ENCODE results near the gene PLEKHG3. TPM values are rescaled to one million over a fixed set of nuclear protein-coding genes. Genes with fewer than 3 reads are reported as not detected.
A peak's percentile ranks its signal among the peaks of the same experiment; 100 is the strongest.

PLEKHG3 gene
- total and polyA plus RNA-seq, 2 experiments from 2014 or later = 23.0 to 83.1 TPM

DNA sequence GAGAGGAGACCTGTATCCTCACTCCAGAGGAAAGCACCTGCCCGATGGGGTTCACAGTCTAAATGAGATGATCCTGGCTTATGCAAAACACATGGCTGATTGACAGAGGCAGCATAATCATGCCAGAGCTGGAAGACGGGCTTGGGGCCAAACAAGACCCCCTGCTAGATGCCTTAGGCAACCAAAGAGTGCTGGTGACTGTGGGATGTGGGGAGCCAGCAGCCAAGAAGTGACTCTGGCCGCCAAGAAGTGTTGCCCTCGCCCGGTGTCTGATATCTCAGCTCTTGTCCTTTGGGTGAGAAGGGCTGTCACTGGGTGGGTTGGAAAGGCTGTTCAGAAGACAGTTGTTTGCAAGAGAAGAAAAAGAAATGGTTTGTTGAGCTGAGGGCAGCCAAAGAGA is 56.7 kb downstream of the PLEKHG3 start:
- H3K4me1 ChIP-seq (ENCODE audit: insufficient read depth) = peaks cover 33% of the 10 kb centered on the region
- H3K27ac Mint-ChIP-seq = no peak overlapping the region

DNA sequence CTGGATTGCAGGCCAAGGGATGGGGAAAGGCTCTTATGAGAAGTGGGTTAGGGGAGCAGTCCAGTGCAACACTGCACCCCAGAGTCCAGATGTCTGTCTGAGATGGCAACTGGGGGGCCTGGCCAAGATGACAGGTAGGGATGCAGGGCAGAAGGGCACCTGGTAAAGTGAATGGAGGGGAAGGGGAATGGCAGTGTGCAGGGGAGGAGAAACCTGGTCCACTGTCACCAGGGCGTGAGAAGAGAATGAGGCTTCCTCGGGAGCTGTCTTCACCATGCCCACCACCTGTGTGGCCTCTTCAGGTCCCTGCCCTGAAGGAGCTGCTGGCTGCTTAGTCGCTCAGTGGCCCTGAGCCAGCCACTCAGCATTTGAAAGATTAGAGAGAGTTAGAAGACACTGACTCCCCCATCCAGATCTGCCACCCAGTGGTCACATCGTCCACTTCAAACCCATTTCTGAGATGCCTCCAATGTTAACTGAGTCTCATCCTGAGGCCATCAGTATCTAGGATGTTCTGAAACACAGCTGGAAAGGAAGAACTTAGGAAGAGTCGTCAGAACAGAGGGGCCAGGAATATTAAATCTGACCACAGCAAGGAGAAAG is 57.3 kb downstream of the PLEKHG3 start:
- no peaks in the 10 kb centered on the region for H3K36me3 ChIP-seq (ENCODE audit: insufficient read depth)
- no peak overlapping the region for H3K27ac ChIP-seq (ENCODE audit: low read depth)
- H3K36me3 Mint-ChIP-seq (ENCODE audit: low read depth) = no peaks in the 10 kb centered on the region; the same call in 2 of the 3 replicates
- ATAC-seq = no peak
- peaks cover 67% of the 10 kb centered on the region for H3K4me1 Mint-ChIP-seq
- no peak overlapping the region for H3K4me2 ChIP-seq
- H3K4me3 ChIP-seq = no peak overlapping the region
- TF ChIP-seq, protein P1, sequence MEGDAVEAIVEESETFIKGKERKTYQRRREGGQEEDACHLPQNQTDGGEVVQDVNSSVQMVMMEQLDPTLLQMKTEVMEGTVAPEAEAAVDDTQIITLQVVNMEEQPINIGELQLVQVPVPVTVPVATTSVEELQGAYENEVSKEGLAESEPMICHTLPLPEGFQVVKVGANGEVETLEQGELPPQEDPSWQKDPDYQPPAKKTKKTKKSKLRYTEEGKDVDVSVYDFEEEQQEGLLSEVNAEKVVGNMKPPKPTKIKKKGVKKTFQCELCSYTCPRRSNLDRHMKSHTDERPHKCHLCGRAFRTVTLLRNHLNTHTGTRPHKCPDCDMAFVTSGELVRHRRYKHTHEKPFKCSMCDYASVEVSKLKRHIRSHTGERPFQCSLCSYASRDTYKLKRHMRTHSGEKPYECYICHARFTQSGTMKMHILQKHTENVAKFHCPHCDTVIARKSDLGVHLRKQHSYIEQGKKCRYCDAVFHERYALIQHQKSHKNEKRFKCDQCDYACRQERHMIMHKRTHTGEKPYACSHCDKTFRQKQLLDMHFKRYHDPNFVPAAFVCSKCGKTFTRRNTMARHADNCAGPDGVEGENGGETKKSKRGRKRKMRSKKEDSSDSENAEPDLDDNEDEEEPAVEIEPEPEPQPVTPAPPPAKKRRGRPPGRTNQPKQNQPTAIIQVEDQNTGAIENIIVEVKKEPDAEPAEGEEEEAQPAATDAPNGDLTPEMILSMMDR (conservative IDR thresholded peaks at IDR 0.05; ENCODE audit: low read depth in 2 of 2) = peak in 1 of 2 experiments; percentile 32; a peak in 3 of 4 replicates
- TF ChIP-seq ZNF114 (CRISPR knock-in tag; IDR thresholded peaks at IDR 0.05) = no peak
- peaks cover 29% of the 10 kb centered on the region for H3K27me3 Mint-ChIP-seq (ENCODE audit: insufficient read depth, low read depth, poor library complexity)
- no peak overlapping the region for H2AFZ ChIP-seq
- H3F3A ChIP-seq (replicated peaks; ENCODE audit: low read depth) = 0 out of 2 replicates have a peak, but pooled peaks cover 7% of the 10 kb centered on the region
- H3K27ac Mint-ChIP-seq = no peak overlapping the region; the same call in 1 of the 2 replicates
- H3K79me2 ChIP-seq (replicated peaks; ENCODE audit: insufficient read depth) = no peaks in the 10 kb centered on the region
- H3K9me2 ChIP-seq (ENCODE audit: insufficient read depth) = no peaks in the 10 kb centered on the region
- H3K4me1 ChIP-seq (ENCODE audit: insufficient read depth) = peaks cover 37% of the 10 kb centered on the region
- H3K27me3 ChIP-seq (ENCODE audit: insufficient read depth) = no peaks in the 10 kb centered on the region
- H3K4me3 Mint-ChIP-seq = no peak overlapping the region
- DNase-seq (ENCODE audit: low spot score) = no peak
- H3K9me3 Mint-ChIP-seq = peaks cover 1% of the 10 kb centered on the region; the same call in 1 of the 3 replicates
- no peaks in the 10 kb centered on the region for H4K20me1 ChIP-seq (replicated peaks; ENCODE audit: insufficient read depth)

More for the DNA sequence above, 56.7 kb downstream of the PLEKHG3 start:
- no peaks in the 10 kb centered on the region for H3K36me3 ChIP-seq (ENCODE audit: insufficient read depth)
- no peak overlapping the region for H3K4me3 ChIP-seq
- Mint-ChIP-seq H3K36me3 (ENCODE audit: low read depth) (no peaks in the 10 kb centered on the region; the same call in 2 of the 3 replicates), H3K27me3 (ENCODE audit: insufficient read depth, low read depth, poor library complexity) (peaks cover 27% of the 10 kb centered on the region), H3K4me3 (no peak overlapping the region; the same call in 2 of the 3 replicates), H3K4me1 (peaks cover 62% of the 10 kb centered on the region), H3K9me3 (peaks cover 4% of the 10 kb centered on the region; the same call in 1 of the 3 replicates)
- H2AFZ ChIP-seq = no peak overlapping the region
- DNase-seq (ENCODE audit: low spot score) (no peak), ATAC-seq (no peak)
- no peaks in the 10 kb centered on the region for H3K27me3 ChIP-seq (ENCODE audit: insufficient read depth)
- H3K79me2 ChIP-seq (replicated peaks; ENCODE audit: insufficient read depth) = no peaks in the 10 kb centered on the region
- H3K9me2 ChIP-seq (ENCODE audit: insufficient read depth) = no peaks in the 10 kb centered on the region
- H4K20me1 ChIP-seq (replicated peaks; ENCODE audit: insufficient read depth) = no peaks in the 10 kb centered on the region
- no peak overlapping the region for H3K4me2 ChIP-seq
- H3K27ac ChIP-seq (ENCODE audit: low read depth) = no peak overlapping the region
- TF ChIP-seq, protein P2, sequence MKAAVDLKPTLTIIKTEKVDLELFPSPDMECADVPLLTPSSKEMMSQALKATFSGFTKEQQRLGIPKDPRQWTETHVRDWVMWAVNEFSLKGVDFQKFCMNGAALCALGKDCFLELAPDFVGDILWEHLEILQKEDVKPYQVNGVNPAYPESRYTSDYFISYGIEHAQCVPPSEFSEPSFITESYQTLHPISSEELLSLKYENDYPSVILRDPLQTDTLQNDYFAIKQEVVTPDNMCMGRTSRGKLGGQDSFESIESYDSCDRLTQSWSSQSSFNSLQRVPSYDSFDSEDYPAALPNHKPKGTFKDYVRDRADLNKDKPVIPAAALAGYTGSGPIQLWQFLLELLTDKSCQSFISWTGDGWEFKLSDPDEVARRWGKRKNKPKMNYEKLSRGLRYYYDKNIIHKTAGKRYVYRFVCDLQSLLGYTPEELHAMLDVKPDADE (IDR thresholded peaks at IDR 0.05) = no peak
- no peak for TF ChIP-seq JUNB (IDR thresholded peaks at IDR 0.05; ENCODE audit: unreplicated experiment)
- 0 out of 2 replicates have a peak, but pooled peaks cover 7% of the 10 kb centered on the region for H3F3A ChIP-seq (replicated peaks; ENCODE audit: low read depth)
